Iris pigment epithelial cell (primary cell): ENCODE measurements around the gene FGGY.

Source experiments
- DNase-seq: peaks from one replicate; pipeline ENCODE4 v3.0.0-alpha.2; 2011; ENCODE audit warnings: low read depth

Gene FGGY

DNA sequence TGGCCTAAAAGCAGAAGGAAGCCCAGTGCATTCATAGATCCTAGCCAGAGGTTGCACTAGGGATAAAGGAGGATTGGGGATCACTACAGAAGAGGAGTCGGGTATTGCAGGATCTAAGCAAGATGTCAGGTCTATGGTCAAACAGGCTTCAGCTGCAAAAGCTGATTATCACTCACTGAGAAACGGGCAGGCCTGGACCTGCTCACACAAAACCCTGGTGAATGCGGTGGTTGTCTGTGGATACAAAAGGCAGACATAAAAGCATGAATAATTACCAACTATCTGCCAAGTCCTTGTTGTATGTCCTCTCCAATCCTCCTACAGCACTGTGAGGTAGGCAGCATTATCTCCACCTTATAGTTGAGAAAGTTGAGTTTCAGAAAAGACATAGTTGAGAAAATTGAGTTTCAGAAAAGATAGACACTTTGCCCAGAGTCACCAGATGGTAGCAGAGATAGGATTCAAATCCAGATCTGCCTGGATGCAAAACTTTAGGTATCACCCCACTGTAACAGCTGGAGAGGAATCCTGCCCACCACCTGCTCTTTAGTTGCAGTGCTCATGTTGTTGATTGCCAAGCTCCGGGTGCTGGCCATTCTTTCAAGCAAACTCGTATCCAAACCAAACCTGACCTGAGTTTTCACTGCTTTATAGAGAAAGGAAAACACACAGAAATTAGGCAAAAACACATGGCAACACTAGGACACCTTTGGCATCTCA lies 468.3 kb downstream of the FGGY start:
- no peak for DNase-seq

DNA sequence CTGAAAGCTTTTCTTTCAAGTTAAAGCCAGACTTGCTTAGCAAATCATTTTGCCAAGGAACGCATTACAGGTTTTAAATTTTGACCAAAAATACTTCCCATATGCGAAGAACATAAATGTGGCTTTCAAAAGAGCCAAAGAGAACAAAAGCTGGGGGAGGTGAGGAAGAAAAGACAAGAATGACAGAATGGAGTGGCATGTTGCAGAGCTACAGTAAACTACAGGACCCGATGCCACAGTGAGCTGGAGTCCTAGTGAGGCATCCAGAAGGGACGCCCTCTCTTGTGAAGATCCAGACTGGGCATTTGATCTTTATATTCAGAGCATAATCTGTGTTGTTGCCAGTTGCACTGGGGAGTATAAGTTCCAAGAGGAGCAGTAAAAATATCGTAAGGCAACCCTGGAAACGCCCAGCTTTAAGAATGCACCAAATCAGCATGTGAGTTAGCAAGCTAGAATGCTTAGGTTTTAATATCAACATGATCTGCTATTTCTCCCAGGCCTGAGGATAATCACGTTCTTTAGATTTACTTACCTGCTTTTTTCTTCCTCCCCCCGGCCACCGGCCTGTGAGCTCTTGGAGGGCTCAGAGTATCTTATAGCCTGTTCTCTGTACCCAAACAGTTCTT lies 469.4 kb downstream of the FGGY start:
- peak; percentile 15 for DNase-seq

DNA sequence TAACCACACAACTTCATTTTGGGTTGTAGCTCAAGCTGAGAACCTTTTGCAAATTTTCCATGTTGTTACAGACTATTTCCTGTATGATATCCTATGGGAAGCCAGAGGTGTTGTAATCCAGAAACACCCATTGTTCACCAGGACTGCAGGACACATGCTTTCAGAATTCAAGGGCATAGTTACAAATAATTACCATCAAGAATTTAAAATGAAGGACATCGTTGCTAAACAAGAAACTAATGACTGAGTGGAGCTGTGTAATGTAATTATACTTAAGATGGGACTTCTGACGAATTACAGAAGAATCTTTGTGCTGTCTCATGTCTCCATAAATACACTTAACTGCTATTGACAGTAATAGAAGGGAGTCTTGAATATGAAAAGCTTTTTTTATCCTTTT lies 470.2 kb downstream of the FGGY start:
- no peak for DNase-seq

DNA sequence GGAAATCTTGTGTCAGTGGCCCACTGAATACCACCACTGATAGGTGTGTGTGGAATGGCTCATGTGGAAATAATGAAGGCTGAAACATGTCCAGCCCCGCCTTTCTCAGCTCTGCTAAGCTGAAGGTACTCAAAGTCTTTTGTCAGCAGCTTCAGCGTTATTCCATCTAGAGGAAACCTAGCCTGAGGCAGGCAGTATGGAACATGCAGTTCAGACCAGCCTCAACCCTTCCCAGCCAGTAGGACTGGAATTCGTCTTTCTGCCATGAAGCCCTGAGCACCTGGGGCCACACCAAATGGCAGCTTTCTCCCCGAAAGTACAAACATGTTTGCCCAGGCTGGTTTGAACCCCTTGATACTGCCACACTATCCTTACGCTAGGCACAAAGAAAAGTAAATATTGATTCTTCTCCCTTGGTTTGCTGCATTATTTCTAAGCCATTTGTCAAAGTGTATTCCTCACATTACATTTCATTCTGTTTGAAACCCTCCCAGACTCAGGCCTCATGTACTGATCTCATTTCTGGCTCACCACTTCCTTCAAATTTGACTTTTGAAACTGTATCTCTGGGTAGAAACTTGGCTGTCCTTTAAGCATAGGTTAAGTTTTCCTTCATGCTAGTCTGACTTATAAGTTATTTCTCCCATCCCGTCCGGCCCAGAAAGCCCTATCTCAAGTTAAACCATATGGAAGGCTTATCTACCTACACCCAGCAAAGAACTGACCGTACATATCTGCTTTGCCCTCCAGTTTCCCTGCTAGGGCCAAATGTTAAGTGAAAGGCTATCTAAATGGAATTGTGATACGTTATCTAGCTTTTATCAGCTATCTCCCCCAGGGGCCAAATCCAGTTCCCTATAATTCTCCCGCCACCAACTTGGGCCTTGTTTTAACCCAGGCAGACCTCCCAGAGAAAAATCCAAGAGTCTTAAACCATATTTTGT lies 472.2 kb downstream of the FGGY start:
- DNase-seq, result no peak

DNA sequence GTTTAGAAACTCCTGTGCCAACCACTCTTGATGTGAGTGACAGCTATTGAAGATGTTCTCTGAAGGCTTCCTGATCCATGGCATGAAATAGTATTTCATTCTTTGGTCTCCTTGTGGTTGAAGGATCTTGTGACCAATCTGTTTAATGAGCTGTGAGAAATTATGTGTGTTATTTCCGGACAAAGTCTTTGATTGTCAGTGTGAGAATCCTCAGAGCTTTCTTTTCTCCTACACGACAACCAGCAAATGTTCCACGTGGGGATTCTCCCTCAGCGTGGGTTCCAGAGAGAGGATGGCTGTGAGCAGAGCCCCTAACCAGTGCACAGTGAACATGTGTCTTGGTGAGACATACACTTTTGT lies 472.8 kb downstream of the FGGY start:
- DNase-seq, result no peak

DNA sequence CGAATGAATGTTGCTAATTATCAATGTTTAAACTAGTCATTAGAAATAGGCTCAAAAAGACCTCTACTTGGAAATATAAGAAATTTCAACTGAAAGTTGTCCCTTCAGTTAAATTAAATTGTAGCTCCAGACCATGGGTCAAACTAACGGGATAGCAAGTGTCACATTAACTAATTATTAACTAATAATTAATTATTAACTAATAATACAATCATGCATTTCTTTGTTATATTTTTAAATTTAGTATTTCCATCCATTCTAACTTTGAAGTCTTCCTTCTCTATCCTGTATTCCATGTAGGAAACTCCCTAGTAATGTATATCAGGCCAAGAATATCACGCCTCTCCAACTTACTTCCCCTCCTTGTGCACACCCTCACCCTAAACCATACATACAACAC lies 474.5 kb downstream of the FGGY start:
- no peak for DNase-seq

DNA sequence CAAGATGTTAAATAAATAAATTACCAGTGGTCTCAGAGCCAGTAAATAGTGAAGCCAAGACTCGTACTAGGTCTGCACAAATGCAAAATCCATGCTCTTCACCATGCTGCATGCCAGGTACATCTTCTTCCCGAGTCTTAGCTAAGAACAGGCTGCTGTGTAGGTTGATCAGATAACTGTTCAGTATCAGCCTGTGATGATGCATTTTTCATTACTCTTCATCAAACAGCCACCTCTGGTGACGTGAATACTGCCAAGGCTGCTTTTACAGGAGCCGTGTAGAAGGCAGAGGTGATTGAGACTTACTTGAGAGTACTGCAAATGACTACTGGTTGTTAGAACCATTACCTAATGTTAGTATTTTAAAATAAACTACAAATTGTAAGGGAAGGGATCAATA lies 478.6 kb downstream of the FGGY start:
- DNase-seq, result no peak

DNA sequence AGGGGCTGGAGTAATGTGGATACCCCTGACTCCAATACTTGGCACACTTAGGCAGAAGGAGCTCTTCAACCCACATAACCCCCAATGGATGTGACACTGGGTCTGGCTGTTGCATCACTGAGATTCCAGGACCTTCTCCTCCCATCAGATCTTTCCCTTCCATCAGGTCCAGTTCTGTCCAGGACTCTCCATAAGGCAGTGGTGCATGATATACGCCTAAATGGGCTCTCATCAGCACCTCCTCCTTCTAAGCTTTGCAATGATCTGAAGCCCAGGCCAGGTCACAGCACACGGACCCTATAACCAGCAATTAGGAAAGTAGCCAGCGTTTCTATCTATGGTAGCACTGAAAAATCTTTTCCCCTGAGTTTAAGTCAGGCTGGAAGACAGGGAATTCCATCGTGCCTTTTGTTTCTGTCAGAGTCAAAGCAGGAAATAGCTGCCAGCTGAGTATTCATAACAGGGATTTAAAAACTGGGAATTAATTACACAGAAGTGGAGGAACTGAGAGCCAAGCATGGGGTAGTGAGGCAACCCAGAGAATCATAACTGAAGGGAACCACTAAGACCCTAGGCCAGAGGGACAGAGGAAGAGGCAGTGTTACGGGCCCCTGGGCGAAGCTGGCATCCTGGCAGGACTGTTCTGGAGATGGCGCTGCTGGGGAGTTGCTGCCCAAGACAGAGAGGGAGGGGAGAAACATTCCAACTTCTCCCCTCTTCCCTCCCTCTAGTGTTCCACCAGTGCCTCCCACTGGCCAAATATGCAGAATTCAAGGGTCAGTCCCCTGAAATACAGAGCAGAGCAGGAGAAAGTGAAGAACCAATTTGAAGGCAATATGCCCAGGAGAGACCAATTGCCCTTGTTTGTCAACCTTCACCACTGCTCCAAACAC lies 480.3 kb downstream of the FGGY start:
- DNase-seq, result peak; percentile 28

DNA sequence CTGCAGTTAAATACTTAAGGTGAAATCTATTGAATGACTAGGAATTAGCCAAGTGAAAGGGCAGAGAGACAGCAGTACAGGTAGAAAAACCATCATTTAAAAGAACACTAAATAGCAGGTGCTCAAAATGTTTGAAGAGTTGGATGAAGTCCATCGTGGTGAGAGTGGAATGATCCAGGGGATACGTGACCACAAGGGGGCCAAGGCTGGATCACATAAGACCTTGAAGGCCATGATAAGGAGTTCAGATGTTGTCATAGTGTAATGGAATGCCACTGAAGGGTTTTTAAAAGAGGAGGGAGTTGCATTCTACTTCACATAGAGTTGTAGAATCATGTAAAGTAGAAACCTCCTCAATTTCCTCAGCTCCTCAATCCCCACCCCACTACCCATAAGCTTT lies 483.1 kb downstream of the FGGY start:
- DNase-seq, result no peak

DNA sequence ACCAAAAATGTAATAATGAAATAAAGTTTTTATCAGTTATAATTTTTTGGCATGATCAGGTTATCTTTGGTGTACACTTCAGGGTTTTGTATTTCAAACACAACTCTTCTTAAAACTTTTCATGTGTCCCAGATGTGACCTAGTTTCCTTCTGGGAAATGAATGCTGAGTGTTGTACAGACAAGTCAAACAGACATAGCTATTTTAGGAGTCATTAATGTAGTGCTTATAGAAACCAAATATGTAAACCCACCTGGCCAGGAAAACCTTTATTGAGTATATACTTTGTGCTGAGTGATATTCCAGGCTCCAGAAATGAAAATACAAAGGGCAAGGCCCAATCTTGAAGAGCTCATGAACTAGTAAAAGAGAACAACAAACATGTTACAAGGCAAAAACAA lies 491.9 kb downstream of the FGGY start:
- DNase-seq, result peak; percentile 16

DNA sequence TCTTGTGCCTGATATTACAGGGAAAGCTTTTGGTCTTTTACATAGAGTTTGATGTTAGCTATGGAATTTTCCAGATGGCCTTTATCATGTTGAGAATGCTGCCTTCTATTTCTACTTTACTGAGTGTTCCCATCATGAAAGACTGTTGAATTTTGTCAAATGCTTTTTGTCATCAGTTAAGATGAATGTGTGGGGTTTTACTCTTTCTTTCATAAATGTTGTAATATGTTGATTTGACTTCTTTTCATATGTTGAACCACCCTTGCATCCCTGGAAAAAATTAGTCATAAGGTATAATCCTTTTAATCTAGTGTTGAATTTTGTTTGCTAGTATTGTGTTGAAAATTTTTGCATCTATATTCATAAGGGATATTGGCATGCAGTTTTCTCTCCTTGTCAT lies 501.7 kb downstream of the FGGY start:
- DNase-seq, result no peak

DNA sequence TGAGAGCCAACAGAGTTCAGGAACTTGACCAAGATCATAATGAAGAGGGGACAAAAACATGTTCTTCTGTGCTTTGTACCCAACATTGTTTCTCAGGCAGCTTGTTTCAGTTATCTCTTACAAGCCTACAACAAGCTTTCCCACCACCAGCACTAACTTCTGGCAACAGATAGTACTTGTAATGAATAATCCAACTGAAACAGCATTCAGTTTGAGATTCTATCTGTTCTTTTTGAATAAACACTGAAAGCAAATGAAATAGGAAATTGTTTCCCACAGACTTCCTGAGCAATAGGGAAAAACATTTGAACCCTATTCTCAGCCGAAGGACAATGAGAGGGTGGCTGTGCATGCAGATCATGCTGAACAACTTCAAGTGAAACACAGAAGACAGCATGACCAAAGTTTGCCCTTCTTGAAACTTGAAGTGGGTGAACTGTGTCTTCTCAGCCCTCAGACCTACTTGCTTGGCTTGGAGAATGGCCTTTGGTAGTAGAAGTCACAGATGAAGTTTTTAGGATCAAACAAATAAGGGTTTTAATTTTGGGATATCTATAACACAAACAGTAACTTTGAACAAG lies 506.7 kb downstream of the FGGY start:
- DNase-seq, result no peak

DNA sequence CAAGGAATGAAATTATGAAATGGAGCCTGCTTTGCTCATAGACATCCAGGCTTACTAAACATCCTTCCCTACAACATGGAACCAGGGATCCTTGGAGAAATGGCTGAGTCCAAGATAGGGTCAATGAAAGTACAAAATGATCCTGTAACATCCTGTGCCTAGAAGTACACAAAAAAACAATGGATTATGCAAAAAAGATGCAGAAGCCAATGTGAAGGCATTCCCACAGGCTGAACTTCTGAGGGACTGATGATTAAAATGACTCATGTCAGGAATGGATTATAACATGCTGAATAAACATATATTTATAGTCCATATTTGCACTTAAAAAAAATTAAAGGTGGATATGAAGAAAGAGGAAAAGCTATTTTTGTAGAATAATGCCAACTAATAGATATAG lies 507.4 kb downstream of the FGGY start:
- DNase-seq, result no peak

DNA sequence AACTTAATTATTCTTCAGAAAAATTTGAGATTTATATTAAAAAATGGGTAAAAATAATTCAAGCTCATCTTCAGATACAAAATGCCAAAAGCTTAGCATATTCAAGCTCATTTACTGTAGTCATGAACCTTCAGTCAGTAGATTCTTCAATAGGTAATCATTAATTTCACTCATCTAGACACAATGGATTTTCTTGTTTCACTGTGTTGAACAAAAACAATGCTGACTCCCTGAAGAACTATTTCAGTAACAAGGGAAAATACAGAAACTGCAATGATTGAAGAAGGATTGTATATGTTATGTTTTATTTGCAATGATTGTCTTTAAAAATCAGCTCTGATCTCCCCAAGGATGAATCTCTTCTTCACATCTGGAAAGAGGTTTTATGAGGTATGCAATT lies 508.7 kb downstream of the FGGY start:
- no peak for DNase-seq
